ENCODE measurements around the gene BEGAIN.

BEGAIN gene

DNA sequence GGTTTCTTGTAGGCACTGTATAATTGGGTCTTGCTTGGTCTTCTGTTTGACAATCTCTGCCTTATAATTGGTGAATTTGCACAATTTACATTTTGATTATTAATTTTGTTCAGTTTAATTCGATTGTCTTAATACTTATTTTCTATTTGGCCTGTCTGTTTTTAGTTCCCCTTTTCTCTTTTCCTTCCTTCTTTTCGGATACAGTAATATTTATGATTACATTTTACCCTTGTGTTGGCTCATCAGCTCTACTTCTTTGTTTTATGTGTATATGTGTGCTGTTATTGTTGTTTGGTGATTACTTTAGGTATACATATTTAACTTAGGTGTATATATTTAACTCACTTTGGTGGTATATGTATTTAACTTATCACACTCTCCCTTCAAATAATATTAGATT, 12.8 kb upstream of the BEGAIN start:
- DNase-seq, result no peak

DNA sequence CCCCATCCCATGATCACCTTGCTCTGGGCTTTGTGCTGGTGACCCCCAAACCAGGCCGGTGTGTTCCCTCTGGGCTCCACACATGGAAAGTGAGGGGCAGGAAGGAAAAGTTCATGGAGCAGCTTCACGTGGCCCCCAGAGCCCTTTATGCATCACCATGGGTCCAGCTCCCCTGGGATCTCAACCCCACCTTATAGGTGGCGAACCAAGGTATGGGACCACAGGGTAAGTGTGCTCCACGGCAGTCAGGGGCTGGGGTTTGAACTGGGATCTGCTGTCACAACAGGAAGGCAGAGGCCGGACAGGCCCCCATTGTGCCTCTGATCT, 7.4 kb upstream of the BEGAIN start:
- DNase-seq, result no peak

DNA sequence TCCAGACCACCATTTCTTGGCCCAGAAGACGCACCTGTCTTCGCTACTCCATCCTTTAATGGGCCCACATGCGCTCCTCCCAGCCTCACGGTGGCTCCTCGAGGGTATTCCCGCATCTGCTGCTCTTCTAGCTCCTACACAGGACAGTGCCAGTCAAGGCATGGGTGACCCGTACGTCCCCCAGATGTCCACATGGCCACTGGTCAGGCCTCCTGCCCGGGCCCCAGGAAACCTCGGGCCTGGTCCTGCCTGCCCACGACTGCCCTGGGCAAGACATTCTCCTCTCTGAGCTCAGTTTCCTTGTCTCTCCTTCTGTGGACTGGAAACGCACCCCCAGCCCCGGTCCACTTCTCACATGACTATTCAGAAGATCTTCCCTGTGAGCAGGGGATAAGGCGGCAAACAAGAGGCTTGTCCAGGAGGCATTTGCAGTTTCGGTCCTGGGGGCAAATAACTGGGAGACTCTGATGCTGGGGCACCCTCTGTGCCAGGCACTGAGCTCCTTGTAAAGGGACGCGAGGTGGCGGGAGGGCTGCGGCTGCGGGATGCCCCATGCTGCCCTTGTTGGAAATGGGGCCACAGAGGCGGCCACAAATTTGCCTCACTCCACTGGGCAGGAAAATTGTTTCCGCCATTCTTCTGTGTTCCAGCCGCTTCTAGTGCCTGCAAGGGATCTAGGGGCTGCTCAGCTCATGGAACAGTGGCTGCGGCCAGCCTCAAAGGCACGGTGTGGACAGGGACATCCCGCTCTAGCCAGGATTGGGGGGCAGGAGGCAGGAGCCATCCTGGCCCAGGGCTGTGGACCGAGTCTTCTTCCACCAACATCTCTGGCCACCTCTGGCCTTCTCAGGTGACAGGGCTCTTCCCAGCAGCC, 6.8 kb upstream of the BEGAIN start:
- no peak for DNase-seq

DNA sequence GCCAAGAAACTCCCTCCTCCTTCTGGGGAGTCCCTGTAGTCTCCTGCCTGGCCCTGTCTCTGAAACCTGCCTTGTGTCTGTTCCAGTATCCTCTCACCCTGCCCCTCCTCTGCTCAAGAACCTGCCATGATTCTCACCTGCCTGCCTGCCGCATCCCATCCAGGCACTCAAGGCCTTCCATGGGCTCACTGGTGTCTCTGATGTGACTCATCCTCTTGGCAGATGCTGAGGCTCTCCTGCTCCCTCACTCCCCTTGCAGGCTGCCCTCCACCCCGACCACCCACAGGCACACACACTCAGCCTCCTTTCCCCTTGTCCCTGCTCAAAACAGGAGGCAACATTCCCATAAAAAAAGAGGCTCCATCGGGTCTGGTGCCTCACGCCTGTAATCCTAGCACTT, 5.8 kb upstream of the BEGAIN start:
- no peak for DNase-seq

DNA sequence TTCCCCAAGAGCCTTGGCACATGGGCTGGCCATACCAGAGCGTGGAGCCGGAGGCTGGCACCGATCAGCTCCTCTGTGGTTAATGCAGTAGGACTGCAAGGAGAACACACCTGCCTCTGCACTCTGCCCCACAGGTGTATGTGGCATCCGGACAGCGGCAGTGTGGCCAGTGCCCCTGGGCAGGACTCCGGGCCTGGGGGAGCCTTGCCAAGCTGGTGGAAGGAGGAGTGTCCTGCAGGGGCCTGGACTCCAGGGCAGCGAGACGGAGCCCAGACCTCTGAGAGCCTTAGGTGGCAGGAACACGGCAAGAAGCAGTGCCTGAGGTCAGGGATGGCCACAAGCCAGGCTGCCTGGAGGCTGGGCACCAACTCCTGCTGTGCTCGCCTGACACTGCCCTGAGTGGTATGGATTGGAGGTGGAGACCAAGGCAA, 5.3 kb upstream of the BEGAIN start:
- no peak for DNase-seq

DNA sequence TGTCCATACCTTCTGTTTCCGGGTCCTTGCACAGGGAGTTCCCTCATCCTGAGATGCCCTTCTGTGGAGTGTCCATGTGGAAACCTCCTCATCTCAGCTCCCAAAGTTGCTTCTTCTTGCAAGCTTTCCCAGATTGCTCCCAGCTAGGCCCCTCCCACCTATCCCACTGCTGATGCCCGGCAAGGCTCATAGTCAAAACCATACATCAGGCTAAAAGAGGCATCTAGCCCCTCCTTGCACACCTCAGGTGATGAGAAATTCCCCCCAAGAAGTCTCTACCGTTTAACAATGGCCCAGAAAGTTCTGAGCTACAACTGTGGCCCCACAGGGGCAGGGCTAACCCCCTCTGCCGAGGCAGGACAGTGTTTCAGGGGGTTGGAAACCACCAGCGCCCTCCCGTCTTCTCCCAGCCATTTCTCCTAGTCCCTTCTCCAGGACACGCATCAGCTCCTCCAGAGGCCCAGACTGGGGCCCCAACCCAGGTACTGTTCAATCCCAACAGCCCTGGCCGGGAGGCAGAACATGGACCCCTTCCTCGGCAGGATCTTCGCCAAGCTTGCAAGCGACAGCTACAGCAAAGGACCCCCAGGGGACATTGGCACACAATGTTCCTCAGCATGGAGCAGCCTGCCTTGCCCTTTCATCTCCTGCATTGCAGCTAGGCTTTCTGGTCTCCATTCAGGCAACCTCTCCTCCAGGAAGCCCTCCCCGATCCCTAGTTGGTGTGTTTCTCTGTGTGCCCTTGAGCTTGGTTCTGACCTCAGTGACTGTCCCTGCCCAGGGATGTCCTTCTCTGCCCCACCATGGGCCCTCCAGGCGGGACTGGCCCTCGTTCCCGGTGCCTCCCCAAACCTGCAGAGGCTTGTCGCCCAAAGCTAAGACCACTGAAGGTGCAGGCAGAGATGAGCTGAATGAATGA, 4.5 kb upstream of the BEGAIN start:
- no peak for DNase-seq

DNA sequence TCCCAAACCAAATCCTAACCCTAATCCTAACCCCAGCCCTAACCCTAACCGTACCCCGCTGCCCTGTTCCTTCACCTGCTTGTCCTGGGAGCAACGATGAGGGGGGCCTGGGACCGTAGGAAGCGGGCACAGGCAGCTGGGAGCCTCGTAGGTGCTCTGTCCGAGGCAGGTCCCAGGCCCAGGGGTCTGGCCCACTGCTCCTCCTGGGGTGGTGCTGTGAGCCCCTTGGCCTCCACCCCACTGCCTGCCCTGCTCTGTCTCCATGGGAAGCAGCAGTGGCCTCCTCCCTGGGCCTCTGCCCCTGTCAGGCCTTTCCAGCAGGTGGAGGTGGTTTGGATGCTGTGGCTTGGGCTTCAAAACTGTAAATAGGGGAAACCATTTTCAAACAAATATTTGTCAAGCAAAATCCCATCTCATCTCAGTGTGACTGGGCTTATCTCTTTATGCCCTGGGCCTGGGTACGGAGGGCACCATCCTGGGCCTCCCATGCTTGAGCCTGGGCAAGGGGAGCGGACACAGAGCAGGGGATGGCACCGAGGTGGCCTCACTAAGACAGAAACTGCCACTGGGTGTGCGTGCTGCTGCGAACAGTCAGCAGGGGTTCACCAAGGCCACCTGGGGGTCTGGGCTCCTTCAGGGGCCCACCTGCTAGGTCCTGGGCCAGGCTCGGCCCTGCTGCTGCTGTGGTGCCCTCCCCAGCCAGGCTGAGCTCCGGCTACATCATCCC, 3.7 kb upstream of the BEGAIN start:
- DNase-seq, result no peak

DNA sequence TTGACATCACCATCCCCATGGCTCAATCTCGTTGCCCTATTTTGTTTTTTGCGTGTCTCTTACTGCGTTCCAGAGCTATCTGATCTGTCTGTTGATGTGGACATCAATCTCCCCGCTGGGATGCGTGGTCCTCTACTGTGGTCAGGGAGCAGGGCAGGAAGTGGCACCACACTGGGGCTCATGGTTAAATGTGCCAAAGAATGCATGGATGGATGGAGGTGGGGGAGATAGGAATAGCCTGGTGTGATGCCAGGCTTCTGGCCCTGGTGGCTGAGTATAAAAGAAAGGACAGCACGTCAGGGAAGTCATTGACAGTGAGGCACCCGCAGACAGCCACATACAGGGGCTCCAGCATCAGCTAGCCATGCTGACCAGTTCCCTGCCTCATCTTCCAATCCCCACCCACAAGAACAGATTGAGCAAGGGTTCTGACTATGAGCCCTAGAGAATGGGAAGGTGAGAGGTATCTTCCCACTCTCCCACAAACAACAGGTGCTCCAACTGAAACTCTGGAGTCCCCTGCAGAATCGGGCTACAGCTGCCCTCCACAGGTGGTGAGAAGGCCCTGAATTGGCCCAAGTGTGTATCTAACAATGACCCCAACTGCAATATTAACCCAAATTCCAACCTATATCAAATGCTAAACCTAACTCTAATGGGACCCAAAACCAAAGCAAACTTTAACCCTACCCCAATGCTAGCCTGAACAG, 2.7 kb upstream of the BEGAIN start:
- no peak for DNase-seq

DNA sequence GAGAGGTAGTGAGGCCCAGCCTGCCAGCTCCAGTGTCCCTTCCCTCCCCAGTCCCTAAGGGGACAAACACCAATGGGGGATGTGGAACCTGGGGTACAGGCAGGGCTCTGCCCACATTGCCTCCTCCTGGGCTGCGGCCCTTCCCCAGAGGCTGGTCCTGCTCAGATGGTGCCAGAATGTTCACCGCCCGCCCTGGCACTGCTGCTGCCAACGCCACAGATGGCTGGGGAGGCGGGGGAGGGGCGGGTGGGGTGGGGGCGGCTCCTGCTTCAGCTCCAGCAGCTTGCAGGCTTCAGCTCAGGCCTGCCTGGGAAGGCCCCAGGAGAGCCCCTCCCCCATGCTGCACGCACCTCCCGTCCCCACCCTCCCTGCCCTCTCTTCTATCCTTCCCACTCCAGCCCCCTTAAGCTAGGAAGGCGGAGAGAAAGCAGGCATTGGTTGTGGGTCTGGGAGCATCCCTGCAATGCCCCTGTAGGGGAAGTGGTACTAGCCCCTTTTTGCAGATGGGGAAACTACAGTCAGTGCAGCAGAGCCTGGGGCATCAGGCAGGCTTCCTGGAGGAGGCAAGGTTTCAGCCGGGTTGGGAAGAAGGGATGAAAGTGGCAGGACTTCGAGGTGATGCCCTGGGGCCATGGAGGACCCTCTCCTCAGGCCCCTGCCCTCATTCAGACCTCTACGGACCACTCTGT, 2.0 kb upstream of the BEGAIN start:
- DNase-seq, result no peak

DNA sequence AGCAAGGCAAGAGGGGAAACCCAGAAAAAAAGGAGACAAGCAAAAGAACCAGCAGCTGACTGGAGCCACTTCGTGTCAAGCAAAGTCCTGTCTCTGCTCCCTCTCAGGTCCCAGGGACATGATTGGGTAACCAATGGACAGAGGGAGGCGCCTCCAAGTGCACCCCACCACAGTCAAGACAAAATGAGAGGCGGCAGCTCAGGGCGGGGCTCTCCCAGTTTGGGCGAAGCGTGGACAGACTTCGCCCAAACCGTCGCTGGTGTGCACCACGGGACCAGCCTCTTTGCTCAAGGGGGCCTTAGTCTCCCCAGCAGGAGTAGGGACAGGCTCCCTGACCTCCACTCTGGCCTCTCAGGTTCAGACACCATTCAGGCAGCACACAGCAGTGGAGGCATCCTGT, 1.5 kb upstream of the BEGAIN start:
- no peak for DNase-seq

DNA sequence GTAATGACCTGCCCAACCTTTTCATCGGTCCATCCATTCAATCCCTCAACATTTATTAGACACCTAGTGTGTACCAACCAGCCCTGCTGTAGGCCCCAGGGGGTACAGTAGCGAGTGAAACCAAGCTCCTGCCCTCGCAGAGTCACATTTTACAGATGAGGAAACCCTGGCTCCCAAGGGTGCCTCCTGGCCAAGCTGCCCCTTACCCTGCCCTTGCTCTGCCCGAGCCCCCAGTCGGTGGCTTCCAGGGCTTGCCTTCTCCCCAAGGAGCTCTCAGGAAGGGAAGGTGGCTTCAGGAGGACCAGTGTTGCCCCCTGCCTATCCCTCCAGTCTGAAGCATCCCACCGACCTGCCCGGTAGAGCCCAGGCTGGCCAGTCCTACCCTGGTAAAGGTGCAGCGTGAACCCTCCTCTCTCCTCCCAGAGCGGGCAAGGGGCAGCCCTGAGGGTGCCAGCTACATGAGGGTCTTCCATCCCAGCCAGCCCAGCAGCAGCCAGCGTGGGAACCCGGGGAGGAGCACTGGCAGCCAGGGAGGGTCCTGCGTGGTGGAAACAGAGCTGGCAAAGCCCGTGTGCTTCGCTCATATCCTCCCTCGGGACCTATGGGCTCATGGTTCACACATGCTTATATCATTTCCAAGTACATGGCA, 670 bp upstream of the BEGAIN start:
- DNase-seq, result no peak

DNA sequence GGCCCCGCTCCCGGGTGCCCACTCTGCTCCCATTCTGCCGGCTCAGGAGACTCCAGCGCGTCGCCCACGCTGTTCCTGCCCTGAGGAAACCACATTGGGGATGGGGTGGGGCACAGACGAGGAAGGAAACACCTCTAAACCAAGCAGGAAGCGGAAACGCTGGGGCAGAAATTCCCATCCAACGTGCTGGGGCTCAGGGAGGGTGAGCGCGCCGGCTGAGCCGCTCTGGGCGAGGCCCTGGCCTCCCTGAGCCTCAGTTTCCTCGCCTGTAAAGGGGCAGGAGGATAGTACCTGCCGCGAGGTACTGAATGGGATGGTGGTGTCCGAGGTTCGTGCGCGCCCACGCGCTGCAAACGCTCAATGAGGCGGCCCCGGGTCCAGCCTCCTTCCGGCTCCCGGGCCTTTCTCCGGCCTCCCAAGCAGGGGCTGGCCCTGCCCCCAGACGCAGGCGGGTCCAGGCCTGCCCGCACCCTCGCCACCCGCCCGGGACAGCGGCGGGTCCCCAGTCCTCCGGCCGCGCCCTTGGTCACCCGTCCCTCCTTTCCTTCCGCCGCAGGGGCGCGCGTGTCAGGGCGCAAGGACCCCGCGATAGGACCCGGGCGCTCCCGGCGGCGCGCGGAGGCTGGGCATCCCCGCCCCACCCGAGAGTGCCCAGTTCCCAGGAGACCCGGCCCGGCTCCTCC, 673 bp downstream of the BEGAIN start:
- DNase-seq, result no peak

DNA sequence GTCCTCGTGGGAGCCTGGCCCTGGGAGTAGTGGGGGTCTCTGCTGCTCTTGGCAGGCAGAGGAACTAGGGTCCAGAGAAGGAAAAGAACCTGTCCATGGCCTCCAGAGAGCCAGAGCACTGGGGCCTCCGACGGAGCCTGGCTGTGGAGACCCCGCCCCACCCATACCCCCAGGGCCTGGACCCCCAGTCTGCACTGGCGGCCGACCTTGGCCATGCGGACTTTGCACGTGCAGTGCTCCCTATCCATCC, 1.1 kb downstream of the BEGAIN start:
- no peak for DNase-seq

DNA sequence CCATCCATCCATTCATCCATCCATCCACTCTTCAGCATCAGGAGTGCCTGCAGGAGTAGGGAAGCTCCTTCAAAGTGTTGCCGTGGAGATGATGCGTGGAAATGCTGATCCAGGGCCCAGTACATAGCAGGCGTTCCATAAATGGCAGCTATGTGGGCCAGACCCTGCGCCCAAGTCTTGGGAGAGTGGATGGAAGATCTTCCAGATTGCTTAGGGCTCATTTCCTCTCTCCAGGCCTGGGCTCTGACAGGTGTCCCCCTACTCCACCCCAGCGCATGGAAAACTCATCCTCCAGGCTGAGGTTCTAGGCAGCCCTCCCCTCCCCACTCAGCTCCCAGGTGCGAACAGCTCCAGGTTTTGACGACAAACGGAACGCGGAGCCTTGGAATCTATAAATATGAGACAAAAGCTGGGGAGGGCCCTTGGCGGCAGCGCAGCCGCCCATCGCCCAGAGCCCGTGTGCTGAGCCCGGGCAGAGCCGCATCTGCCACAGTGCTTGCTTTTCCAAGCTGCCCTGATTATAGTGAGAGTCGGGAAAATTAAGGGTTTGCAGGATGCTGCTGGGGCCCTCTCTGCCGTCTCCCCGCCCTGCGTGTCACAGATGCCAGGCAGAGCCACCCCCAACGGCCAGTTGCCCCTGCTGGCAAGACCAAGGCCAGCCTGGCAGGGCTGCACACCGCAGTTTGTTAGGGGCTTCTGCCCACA, 1.6 kb downstream of the BEGAIN start:
- DNase-seq, result no peak

DNA sequence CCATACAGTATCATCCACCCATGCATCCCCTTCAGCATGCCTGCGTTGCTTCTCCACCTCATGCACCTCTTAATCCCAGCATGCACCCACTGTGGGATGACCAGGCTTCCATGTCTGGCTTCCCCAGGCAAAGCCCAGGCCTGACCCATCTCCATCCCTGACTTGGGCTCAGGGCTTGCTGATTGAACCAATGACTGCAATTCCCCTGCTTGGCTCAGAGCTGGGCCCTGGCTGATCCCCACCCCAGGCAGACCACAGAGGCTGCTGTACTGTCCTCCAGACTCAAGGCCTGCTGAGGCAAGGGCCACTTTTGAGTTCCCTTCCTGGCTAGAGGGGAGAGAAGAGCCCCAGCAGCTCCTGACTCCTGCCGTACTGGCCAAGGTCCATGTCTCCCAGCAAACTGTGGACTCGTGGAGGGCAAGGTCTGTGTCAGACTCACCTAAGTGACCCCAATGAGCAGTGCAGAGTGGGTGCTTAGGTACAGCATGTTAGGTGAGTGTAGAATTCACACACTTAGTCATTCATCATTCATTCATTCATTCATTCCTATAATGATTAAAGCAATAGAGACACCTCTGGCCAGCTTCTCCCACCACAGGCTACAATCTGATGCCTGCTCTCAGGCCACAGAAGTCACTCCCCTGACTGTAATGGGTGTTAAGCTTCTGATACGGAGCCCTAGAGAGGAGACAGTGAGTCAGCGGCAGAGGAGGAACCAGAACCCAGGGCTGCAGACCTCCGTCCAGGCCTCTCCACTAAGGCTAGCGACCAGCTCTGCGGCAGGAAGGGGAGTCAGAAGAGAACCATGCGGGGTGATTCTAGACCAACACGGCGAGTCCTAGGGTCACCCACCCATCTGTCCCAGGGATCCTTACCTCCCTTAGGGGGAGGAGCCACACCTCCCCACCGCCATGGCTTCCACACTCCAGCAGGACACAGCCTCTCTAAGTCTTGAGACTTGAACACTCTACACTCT, 2.9 kb downstream of the BEGAIN start:
- no peak for DNase-seq

DNA sequence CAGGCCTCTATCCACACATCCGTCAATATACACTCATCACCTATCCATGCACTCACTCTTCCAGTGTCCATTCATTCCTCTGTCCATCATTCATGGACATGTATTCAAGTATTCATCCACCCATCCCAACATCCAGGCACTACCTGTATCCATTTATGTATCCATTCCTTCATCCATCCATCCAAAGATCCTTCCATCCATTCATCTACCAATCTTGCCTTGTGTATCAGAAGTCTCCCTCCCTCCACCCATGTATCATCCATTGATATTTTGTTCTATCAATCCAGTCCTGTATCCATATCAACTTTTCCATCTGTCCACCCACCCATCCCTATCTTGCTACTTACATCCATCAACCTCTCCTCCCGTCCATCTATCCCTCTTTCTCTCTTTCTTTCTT, 4.0 kb downstream of the BEGAIN start:
- no peak for DNase-seq

DNA sequence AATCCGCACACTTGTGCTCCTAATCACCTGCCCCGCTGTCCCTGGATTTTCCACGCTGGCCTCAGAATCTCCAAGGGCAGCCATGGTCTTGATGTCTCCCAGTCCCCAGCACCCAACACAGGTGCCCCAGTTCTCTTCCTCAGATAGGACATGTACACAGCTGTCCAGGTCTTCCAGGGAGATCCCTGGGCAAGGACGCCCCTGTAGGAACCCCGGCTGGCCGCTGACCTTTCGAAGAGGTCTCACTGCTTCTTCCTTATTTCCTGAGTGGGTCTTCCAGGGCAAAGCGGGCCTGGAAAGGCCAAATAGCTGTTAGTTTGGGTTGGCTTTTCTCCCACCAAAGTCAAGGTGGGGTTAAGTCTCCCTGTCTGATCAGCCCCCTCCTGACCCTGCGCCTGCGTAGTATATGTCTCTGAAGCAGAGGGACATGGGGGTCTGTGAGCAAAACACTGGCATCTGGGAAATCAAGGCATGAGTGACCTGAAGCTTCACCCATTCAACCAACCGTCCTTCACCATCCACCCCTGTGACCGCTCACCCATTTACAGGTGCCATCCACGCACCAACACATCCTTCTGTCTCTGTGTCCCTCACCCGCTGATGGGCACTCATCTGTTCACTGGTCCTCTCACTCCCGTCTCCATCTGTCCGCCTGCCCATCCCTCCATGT, 4.6 kb downstream of the BEGAIN start:
- DNase-seq, result no peak

DNA sequence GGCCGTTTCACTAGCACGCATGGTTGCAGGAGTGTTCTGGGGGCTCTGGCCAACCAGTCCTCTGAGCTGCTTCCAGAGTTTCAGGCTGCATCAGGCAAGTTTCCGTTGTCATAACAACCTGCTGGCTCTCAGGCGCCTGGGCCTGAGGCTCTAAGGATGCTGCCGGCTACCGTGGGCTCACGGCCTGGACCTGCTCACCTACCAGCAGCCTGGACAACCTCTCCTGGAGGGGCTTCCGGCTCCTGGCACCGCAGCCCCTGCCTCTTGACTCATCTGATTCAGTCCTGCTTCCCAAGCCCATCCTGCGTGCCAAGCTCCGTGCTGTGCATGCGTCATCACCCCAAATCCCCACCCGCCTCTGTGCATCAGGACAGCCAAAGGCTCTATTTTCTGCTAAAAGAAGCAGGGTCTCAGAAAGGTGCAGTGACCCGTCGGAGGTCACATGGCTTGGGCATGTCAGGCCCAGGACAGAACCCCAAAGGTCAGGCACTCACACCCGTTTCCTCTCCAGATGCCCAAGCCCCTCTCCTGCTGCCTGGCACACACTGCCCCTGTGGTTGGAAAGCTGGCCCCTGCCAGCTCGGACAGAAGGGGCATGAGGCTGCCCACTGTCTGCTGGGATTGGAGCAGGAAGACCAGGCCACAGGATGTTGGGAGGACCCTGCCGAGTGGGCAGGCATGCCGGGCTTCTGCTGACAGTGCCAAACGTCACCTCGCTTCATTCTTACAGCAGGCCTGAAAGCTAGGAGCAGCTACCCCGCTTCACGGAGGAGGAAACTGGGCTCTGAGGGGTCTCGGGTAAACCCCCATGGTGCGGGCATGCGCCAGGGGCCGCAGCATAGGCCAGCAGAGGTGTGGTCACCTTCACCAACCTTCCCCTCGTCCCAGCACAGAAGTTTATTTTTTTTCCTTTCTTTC, 5.7 kb downstream of the BEGAIN start:
- no peak for DNase-seq

Measured in CD4-positive, alpha-beta T cell treated with Interleukin-12 subunit alpha and Interleukin-12 subunit beta, for 1 hour (primary cell).